Keratinocyte (primary cell): ENCODE measurements around the gene CASK. TPM values are rescaled to one million over a fixed set of nuclear protein-coding genes. Genes with fewer than 3 reads are reported as not detected.

Source experiments
- DNase-seq: peaks from one replicate; pipeline ENCODE4 v3.0.0-alpha.2; 2011; ENCODE audit warnings: low read depth, missing footprints, low spot score
- FAIRE-seq: peaks from 2 replicates; lab custom pipeline; 2011; peaks lifted over from hg19 to GRCh38; lab: Jason Lieb, UNC
- H2AFZ ChIP-seq: 2 replicates; pipeline ENCODE4 v1.6.0; 2012; ENCODE audit warnings: low read length, control low read depth, inconsistent platforms; ENCODE audit not compliant: control insufficient read depth
- H3K27ac ChIP-seq: 2 replicates; pipeline ENCODE4 v1.5.1; 2011; ENCODE audit warnings: low read length; ENCODE audit not compliant: control insufficient read depth, insufficient read depth
- H3K27me3 ChIP-seq: 3 replicates; pipeline ENCODE4 v1.6.0; 2011; ENCODE audit warnings: low read length; ENCODE audit not compliant: control insufficient read depth, insufficient read depth; ENCODE audit errors: extremely low read depth
- H3K36me3 ChIP-seq, 2 experiments: 2 replicates in 1 of 2; 3 replicates in 1 of 2; pipeline ENCODE4 v1.5.1; 2011; ENCODE audit warnings: low read length in 2 of 2, mild to moderate bottlenecking in 1 of 2; ENCODE audit not compliant: control insufficient read depth in 2 of 2, insufficient read depth in 2 of 2; ENCODE audit errors: extremely low read depth in 1 of 2
- H3K4me1 ChIP-seq: 3 replicates; pipeline ENCODE4 v1.5.1; 2011; ENCODE audit warnings: low read length; ENCODE audit not compliant: control insufficient read depth, insufficient read depth; ENCODE audit errors: extremely low read depth
- H3K4me2 ChIP-seq: 3 replicates; pipeline ENCODE4 v1.6.0; 2011; ENCODE audit warnings: low read depth, low read length; ENCODE audit not compliant: control insufficient read depth, insufficient read depth; ENCODE audit errors: extremely low read depth
- H3K4me3 ChIP-seq, 3 experiments: fragments of 200-600 bp in 1 of 3; sonication (generic) in 1 of 3; 2 replicates in 2 of 3; 3 replicates in 1 of 3; pipeline ENCODE4 v1.5.1; 2011 to 2016; ENCODE audit warnings: low read length in 3 of 3, mild to moderate bottlenecking in 3 of 3, control low read depth in 2 of 3, inconsistent platforms in 1 of 3, low read depth in 1 of 3, mixed read lengths in 1 of 3, mixed run types in 1 of 3, moderate library complexity in 1 of 3; ENCODE audit not compliant: control insufficient read depth in 2 of 3, insufficient read depth in 2 of 3; ENCODE audit errors: extremely low read depth in 1 of 3
- H3K79me2 ChIP-seq: 2 replicates; pipeline ENCODE4 v1.6.0; 2012; ENCODE audit warnings: low read length; ENCODE audit not compliant: control insufficient read depth, insufficient read depth
- H3K9ac ChIP-seq: 3 replicates; pipeline ENCODE4 v1.6.0; 2011; ENCODE audit warnings: low read length; ENCODE audit not compliant: control insufficient read depth, insufficient read depth; ENCODE audit errors: extremely low read depth
- H3K9me1 ChIP-seq: 3 replicates; pipeline ENCODE4 v1.6.0; 2011; ENCODE audit warnings: low read length; ENCODE audit not compliant: control insufficient read depth, insufficient read depth; ENCODE audit errors: extremely low read depth
- H3K9me3 ChIP-seq: 2 replicates; pipeline ENCODE4 v1.5.1; 2012; ENCODE audit warnings: low read depth, low read length; ENCODE audit not compliant: control insufficient read depth
- H4K20me1 ChIP-seq: 3 replicates; pipeline ENCODE4 v1.6.0; 2011; ENCODE audit warnings: low read length; ENCODE audit not compliant: control insufficient read depth, insufficient read depth; ENCODE audit errors: extremely low read depth
- EZH2 ChIP-seq: IDR thresholded peaks from one replicate; pipeline ENCODE4 v1.6.1; 2012; ENCODE audit warnings: inconsistent platforms, mild to moderate bottlenecking, low read length, moderate library complexity
- dilution Hi-C: fragments of 300-500 bp; cut with MboI; formaldehyde crosslinking; loops from one replicate; pipeline ENCODE4 v1.7.0; 2020; ENCODE audit warnings: low sequenced_read_pairs; ENCODE audit not compliant: extremely low pct_ligation_motif_present
- polyA plus RNA-seq, 5 experiments: library from polyadenylated mRNA; depleted of rRNA in 3 of 5; stranded (reverse) in 3 of 5; stranded (forward) in 1 of 5; unstranded in 1 of 5; fragments of >200 nt; gene quantifications; 1 replicate in 1 of 5; 2 replicates in 3 of 5; 3 replicates in 1 of 5; pipeline versions ENCODE4 v1.2.1 to v1.2.3, GENCODE V29; 2011 to 2012; ENCODE audit warnings: missing spikeins in 2 of 5, low read depth in 1 of 5, low replicate concordance in 1 of 5
- TF ChIP-seq, protein P1 (sequence below), 3 experiments: IDR thresholded peaks in 1 of 3; conservative IDR thresholded peaks in 1 of 3; optimal IDR thresholded peaks in 1 of 3; 2 replicates in 2 of 3; 3 replicates in 1 of 3; pipeline versions ENCODE3 to v1.5.1; 2011; ENCODE audit warnings: low read length in 3 of 3, mild to moderate bottlenecking in 3 of 3, moderate library complexity in 2 of 3, control low read depth in 1 of 3, inconsistent platforms in 1 of 3; ENCODE audit not compliant: insufficient read depth in 2 of 3; ENCODE audit errors: extremely low read depth in 1 of 3

Gene CASK
- polyA plus RNA-seq, 1 donor (not counting 4 experiments of a cell fraction or from before 2014, with no cell fraction given): 33.7 TPM

DNA sequence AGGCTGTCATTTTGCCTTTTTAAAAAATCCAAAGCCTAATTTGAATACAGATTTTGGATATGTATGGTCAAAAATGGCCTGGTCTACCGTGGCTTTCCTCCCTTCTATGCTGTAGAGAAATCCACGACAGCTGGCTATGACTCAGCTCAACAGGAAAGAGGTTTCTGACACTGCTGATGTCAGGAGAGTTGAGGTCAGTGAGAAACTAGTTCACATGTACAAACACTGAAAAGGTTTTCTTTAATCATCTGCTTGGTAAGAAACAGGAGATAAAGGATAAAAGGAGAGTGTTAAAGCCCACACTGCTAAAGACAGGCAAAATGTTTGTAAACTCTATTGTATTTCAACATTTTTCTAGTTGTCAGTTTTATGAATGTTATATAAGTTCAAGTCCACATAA lies 362.3 kb downstream of the CASK start:
- H3K27ac ChIP-seq: no peak overlapping the region
- dilution Hi-C loops: no loop called here
- no peak for TF ChIP-seq EZH2
- TF ChIP-seq, protein P1, sequence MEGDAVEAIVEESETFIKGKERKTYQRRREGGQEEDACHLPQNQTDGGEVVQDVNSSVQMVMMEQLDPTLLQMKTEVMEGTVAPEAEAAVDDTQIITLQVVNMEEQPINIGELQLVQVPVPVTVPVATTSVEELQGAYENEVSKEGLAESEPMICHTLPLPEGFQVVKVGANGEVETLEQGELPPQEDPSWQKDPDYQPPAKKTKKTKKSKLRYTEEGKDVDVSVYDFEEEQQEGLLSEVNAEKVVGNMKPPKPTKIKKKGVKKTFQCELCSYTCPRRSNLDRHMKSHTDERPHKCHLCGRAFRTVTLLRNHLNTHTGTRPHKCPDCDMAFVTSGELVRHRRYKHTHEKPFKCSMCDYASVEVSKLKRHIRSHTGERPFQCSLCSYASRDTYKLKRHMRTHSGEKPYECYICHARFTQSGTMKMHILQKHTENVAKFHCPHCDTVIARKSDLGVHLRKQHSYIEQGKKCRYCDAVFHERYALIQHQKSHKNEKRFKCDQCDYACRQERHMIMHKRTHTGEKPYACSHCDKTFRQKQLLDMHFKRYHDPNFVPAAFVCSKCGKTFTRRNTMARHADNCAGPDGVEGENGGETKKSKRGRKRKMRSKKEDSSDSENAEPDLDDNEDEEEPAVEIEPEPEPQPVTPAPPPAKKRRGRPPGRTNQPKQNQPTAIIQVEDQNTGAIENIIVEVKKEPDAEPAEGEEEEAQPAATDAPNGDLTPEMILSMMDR (optimal IDR thresholded peaks at IDR 0.05 in 1 of 3, IDR thresholded peaks at IDR 0.05 in 1 of 3, conservative IDR thresholded peaks at IDR 0.05 in 1 of 3; ENCODE audit: extremely low read depth in 1 of 3, insufficient read depth in 2 of 3, low read length in 3 of 3): no peak
- no peak overlapping the region for H2AFZ ChIP-seq
- H3K27me3 ChIP-seq: no peaks in the 10 kb centered on the region
- peak; percentile 20 for FAIRE-seq
- H3K4me2 ChIP-seq: no peak overlapping the region
- H3K36me3 ChIP-seq: no peaks in the 10 kb centered on the region
- no peaks in the 10 kb centered on the region for H3K79me2 ChIP-seq
- no peaks in the 10 kb centered on the region for H4K20me1 ChIP-seq
- peaks cover 4% of the 10 kb centered on the region for H3K4me1 ChIP-seq
- no peaks in the 10 kb centered on the region for H3K9me1 ChIP-seq
- no peak overlapping the region for H3K9ac ChIP-seq
- no peaks in the 10 kb centered on the region for H3K9me3 ChIP-seq
- DNase-seq: no peak
- H3K4me3 ChIP-seq: no peak overlapping the region

DNA sequence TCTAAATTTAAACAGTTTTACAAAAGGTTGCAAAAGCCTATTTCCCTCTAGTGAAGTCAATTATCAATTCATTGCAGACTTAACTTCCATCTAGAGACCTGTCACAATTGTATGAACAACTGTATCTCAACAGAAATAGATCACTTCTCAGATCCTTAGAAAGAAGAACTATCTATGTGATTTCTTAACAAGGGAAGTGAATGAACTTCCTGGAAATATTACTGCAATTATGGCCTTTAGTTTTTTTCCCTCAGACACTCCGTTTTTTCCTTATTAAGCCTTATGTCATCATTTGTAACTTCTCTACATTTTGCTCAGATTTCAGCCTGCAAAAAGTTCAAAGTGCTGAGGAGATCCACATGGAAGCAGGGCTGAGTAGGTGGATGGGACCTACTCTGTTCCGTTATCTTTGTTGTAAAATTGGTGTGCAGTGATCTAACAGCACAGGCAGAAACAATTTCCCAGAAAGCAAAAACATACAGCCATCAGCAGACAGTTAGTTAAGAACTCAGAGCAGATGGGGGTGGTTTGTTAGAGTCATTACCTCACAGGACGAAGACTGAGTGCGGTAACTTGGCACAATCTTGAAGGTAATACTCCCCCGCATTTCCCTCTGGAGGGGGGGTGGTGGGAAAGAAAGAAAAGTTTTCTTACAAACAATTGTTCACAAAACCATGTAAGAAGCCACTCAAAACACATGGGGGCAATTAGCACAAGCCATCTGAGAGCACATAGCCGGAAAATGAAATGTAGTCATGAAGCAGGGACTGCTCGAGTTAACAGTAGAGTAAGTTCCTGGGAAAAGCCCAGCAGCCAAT lies 363.9 kb downstream of the CASK start:
- Histone ChIP-seq H3K9me3 (no peaks in the 10 kb centered on the region), H3K4me3 (no peak overlapping the region), H3K79me2 (no peaks in the 10 kb centered on the region), H3K9ac (no peak overlapping the region), H3K9me1 (no peaks in the 10 kb centered on the region), H4K20me1 (no peaks in the 10 kb centered on the region), H3K27ac (no peak overlapping the region), H3K4me2 (no peak overlapping the region), H3K4me1 (peaks cover 4% of the 10 kb centered on the region), H2AFZ (no peak overlapping the region), H3K36me3 (no peaks in the 10 kb centered on the region), H3K27me3 (no peaks in the 10 kb centered on the region)
- no peak for FAIRE-seq
- dilution Hi-C loops: no loop called here
- TF ChIP-seq EZH2: no peak
- TF ChIP-seq, protein P1 (optimal IDR thresholded peaks at IDR 0.05 in 1 of 3, IDR thresholded peaks at IDR 0.05 in 1 of 3, conservative IDR thresholded peaks at IDR 0.05 in 1 of 3; ENCODE audit: extremely low read depth in 1 of 3, insufficient read depth in 2 of 3, low read length in 3 of 3): no peak
- DNase-seq: no peak
